HG03060 (cell line): ENCODE data around the gene ALDH1A3.
A peak's percentile ranks its signal among the peaks of the same experiment; 100 is the strongest.

Experiments
- ATAC-seq: cut with Tn5 transposase; IDR thresholded peaks from one replicate; pipeline ENCODE4 v1.9.1; 2021; ENCODE audit warnings: low read depth, moderate number of reproducible peaks; ENCODE audit not compliant: unreplicated experiment

Gene ALDH1A3

DNA sequence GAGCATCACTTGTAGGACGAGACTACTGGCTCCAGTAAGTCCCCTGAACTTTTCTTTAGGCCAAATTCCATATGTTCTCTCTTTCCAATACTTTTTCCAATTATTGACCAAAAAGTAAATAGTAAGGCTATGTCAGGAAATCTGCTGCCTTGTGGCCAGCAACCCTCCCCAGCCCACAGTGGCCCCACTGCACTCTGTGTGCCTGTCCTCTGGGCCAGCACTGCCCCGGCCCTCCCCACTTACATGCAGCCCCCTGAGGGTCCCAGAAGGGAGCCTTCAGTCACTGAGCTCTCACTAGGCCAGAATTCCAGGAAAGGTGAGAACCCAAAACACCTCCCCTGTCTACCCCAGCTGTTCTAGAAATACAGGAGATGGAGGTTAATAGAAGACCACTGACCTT is 21.3 kb upstream of the ALDH1A3 start:
- ATAC-seq, result no peak

DNA sequence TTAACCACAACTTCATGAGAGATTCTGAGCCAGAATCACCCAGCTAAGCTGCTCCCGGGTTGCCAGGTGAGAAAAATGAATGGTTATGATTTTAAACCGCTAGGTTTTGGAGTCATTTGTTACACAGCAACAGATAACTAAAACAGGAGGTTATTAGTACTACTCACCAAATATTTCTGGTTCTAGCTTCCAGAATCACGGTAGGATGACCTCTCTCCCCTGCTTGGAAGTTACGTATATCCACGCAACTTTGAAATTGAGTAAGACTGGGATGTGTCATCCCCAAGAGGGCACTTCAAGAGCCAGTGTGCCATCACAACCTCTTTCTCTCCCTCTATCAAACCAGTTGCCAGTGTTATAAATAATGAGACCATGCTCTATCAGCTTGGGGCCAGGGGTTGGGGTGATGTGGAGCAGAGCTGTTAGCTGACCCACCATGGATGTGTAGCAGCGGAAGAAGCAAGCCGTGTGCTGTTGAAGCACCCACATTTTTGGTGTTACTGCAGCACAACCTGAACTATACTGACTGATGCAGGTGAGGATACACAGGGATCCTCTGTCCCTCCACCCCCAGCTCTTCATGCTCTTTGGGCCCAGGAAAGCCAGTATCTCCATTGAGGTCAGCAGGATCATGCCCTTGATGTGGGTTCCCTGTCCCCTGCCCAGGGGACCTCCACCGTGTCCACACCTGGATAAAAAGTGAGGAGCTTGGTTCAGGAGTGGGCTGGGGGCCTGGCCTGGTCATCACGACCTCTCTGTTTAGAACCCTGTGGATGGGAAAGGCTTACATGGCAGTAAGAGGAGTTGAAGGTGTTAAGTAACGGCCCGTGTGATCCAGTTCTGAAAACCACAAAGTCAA is 19.4 kb upstream of the ALDH1A3 start:
- no peak for ATAC-seq

DNA sequence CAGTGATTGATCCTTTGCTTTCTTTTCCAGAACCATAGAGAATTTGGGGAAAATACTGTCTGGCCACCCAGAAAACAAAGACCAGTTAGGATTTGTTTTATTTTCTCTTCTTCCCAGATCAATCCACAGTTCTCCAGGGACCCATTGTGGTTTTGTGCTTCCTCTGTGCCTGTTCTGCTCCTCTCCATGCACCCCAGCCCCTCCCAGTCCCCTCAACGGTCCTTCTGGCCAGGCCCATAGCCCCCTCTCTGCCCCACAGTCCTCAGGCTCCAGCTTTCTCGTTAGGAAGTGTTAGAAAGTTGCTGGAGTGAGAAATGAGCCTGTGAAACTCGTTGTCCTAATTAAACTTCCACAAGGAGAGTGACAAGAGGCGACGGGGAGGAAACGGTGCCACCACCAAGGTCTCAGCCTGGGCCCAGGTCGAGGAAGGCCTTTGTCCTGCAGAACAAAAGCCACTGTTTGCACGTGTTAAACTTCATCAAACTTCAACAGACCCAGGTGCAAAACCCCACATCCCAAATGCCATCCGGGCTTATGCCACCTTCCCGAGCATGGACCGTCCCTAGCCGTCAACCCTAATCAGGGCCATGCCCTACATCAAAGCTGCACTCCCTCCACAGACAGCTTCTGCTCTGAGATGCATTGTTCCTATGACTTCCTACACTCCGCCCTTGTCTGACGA is 18.7 kb upstream of the ALDH1A3 start:
- ATAC-seq, result no peak

DNA sequence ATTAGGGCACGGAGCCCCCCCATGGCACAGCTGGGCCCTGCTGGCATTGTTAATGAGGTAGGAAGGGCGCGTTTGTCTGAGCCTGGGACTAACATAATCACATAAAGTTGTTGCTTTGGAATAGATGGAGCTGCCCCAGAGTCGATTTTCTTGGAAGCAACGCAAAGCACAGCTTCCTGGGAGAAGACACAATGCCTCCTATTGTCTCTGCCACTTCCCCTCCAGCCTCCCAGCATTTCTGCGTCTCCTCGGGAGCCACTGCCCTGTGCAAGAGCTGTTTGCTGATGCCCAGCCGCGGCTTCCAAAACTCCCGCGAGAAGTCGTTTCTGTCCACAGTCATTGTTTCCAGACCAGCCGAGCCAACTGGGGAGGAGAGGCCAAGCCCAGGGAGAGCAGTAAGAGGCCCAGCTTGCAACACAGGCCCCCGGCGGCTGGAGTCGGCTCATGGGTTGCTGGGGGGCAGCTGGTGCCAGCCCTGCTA is 18.1 kb upstream of the ALDH1A3 start:
- ATAC-seq, result no peak

DNA sequence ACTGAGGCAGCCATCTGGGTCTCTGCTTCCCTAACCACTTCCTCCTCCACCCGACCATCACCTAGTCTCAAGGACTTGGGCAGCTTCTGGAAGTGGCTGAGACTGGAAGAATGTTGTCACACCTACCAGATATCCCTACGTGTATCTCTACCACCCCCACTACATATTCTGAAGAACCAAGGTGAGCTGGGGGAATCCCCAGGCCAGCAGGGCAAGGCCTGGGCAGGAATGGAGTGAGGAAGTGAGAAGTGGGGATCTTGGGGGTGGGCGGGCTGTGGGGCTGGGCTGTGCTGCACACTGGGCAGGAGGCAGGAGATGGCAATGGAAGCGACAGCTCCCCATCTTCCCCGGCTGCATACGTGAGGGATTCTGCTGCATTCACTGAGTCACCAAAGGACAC is 17.5 kb upstream of the ALDH1A3 start:
- ATAC-seq, result no peak

DNA sequence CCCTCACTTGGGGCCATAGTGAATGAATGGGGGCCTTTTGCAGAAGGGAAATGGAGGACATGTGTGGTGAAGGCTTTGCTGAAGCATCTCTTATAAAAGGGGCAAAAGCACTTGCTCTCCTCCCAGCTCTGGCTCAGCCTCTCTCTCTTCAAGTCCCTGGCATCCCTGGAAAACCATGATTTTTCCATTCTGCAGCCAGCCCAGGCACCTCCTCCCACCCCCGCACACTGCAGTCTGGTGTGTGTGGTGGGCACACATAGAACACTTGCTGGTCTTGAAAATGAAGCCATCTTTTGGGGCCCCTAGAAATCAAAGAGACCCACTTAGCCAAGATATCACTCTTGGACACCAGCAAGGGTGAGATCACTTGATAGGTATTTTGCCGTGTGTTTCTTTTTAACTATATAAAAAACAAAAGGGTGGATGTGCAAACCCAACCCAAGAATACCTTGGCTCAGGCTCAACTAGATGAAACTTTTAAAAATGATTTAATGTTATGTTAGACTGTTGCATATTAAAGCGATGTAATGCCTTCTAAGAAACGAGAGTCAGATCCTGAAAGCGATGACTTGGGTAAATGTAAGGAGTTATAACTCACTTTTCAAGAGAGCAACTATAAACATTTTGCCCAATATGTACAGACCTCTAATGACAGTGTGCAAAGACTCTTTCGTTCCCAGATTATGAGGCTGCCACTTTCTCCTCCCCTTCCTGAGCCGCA is 16.4 kb upstream of the ALDH1A3 start:
- ATAC-seq, result no peak

DNA sequence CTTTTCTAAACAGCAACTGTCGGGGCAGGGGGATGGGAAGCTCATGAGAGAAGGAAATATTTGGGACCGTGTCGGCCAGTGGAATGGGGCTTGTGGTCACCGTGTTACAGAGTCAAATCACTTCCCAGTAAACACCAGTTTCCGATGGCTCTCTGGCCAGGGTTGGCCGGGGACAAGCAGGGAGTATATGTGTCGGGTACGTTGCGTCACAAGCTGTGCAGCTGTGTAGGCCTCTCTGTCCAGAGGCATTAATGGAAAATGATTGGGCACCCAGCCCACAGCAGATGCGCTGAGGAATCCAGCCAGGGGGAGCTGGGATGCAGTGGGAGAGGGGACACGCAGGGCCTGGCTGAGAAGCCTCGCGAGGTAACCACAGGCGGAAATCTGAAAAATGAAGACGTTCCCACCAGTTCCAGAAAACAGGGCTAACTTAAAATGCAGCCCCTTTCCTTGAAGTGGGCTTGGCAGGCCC is 15.8 kb upstream of the ALDH1A3 start:
- ATAC-seq, result no peak

DNA sequence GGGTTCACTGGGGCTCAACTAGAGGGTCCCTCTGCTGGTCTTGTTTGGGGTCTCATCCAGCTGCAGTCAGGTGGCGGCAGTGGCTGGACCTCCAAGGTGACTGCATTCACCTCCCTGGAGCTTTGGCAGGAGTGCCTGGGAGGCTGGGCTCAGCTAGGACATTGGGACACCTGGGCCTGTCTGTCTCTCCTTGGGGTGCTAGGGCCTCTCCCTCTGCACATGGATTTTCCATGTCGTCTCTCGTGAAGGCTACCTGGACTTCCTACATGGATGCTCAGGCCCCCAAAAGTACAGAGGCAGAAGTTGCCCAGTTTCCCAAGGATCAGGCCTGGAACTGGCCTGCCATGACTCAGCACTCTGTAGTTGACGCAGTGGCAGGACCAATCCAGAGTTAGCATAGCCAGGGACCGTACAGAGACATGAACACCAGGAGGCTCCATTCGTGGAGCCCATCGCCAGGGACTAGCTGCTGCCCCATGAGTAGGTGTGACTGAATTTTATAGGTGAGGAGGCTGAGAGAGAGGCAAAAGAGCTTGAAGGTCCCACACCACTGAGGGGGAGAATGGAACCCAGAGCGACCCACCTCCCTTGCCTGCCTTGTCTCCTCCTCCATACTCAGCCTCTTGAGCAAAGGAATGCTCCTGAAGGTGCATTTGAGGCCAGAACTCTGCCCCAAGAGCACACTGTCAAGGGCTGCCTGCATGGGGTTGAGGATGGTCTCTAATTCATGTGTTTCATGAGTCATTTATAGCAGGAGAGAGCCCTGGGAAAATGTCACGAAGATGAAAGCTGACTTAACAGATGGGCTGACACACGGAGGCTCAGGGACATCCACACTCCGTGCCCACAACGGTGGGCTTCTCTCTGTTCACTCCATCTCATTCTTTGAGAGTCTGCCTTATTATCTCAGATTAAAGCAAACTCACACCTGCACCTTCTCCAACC is 13.0 kb upstream of the ALDH1A3 start:
- ATAC-seq, result no peak

DNA sequence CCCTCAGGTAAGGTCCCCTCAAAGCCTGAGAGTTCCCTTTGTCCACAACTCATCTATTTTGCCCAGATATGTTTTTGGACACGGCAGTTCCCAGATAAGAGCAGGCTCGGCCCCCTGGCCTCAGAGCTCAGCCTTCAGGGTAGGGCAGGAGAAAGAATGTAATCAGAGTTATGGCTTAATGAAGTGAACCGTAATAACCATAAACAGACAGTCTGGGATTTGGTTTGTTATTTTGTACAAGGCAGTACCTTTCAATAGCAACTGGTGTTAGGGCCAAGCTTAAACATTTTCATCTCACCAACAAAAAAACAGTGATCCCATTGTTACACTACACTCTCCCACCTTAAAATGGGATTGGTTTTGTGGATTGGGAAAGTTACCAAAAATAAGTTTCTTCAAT is 12.2 kb upstream of the ALDH1A3 start:
- no peak for ATAC-seq

DNA sequence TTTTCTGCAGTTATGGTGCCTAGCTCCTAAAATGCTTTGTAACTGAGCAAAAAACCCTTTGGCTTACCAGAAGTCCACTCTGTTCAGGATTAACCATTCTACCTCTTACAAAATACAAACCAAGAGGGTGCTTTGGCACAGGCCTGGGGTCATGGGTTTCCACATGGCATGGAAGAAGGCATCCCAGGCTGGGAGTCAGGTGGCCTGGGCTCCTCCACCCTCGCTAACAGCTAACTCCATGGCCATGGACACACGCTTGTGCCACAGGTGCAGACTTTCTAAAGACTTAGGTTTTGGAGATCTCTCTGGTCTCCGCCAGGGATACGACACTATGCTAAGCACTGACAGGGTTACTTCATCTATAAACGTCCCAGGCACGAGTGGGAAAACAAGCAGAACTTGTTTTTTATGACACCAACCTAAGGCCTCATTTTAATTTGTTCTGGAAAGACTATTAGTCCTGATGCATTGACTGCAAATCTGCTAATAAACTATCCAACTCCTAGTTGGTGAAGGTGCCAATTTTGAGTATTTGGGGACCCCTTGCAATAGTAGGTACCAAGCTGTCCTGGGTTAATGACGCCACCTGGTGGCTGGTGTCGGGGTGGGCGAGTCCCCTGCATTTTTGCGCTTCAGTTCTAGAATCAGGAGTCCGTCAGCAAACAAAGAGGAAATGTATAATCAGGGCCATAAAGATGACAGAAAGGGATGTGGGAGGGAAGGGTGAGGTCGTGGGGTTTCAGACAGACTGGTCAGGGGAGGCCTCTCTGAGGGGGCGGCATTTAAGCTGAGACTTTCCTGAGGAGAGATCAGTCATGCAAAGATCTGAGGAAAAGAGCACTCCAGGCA is 10.3 kb upstream of the ALDH1A3 start:
- ATAC-seq, result no peak

DNA sequence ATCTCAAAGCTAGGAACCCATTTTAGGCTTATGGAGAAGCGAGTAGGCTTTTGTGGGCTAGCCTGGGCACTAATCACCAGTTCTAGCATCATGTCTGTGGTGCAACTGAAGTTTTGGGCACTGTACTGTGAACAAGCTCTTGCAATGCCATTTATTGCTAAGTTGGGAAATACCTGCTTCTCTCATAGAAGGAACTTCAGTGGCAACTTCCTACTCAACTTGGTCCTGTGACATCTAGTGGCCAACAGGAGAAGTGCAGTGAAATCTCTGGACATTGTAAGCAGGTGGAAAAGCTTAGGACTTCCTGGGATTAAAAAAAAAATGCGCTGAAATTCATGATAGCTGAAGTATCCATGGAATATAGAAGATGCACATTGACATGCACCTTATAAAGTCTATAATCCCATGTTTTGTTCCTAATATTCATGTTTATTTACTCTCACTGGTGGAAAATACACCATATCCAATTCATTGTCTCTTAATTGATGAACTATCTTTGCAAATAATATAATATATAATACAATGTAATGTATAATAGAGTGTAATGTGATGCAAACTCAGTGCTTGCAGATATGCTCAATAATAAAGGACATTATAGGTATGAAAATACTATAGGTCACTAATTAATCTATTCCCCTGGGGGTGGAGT is 6.5 kb upstream of the ALDH1A3 start:
- ATAC-seq, result peak; percentile 69

DNA sequence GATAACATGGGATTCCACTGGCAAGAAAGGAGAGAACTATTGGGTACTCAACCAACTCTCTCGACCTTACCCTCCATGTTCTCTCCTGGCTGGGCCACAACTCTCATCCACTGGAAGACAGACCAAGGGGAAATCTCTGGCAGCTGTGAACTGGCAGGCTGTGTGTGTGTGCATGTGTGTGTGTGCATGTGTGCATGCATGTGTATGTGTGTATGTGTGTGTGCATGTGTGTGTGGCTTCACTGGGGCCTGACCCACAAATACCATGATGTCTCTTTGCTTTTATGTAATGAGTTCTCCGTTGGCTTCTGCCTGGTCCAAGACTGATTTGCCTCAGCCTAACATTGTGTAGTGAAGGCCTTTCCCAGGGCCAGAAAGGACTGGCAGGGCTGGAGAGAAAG is 4.1 kb upstream of the ALDH1A3 start:
- ATAC-seq, result no peak

DNA sequence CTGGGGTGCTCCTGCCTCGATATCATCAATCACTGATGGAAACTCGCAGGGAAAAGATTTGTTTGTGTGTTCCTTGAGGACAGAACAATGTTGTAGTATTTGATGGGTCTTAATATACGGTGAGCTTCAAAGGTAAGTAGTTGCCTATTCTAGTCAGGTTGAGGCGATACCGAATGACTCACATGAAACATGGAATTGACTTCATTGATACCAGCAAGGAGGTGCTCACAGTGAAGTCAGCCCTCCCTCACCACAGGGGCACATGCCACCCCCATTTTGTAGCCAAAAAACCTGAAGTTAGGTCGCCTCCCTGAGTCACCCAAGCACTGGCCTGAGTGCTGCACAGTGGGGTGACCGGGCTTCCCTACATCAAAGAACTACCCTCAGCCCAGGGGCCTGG is 3.7 kb upstream of the ALDH1A3 start:
- ATAC-seq, result no peak

DNA sequence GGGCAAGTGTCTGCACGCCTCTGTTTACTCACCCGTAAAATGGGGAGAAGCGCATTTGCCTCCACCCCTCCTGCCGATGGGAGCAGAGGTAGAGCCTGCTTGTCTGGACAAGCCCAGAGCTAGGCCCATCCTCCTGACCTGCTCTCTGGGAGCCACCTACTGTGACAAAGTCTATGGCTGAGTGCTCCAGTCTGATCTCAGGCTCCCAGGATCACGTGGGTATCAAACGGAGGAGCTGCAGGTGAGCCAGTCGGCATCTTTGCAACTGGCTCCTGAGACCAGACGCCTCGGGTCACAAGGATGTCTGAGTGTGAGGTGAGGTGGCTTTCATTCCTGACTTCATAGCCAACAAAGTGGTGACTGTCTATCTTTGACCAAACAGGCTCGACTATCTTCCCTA is 2.1 kb upstream of the ALDH1A3 start:
- no peak for ATAC-seq

DNA sequence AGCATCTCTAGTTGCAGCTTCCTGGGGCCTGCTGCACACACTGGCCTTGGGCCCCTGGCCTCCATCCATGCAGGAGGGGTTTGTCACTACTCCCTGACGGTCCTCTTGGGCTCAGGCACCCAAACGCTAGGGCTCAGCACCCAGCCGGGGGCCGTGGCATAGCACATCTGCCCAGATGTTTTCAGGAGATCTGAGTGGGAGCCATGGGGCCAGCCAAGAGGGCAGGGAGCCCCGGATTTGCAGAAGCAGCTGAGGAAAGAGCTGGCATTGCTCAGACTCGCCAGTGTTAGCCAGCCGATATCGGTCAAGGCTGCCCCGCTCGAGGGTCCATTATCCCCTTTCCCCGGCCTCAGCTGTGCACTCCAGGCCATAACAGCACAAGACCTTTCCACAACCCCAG is 1.5 kb upstream of the ALDH1A3 start:
- ATAC-seq, result no peak

DNA sequence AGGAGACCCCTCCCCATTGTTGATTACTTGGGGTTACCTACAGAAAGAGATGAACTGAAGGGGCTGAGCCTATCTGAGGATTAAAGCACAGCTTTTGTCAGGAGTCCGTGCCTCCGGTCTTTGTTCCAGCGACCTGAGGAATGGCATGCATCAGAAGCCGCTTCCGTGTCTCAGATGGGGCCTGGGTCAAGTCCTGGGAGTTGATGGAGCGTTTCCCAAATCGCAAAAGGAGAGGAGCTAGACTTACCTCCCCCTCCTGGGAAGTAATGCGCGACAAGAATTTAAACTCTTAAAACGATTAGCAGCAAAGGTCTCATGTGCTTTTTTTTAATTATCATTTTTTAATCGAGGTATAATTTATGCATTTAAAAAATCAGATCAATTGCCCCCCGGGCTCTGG is 983 bp upstream of the ALDH1A3 start:
- no peak for ATAC-seq

DNA sequence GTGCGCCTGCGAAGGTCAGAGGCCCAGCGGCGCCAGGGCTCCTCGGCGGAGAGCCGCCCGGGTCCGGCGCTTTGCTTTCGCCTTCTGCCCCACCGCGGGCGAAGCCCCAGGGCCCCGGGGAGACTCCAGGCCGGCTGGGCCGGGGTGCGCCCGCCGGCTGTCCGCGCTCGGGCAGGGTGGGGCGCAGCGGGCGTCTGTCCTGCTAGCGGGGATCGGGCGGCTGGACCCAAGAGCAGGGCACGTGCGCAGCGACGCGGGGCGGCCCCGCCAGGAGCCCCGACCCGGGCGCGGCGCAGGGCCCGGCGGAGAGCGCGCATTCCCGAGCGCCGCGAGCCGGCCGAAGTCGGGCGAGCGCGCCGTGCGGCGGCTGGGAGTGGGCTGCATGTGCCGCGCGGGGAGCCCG is 569 bp upstream of the ALDH1A3 start:
- no peak for ATAC-seq

DNA sequence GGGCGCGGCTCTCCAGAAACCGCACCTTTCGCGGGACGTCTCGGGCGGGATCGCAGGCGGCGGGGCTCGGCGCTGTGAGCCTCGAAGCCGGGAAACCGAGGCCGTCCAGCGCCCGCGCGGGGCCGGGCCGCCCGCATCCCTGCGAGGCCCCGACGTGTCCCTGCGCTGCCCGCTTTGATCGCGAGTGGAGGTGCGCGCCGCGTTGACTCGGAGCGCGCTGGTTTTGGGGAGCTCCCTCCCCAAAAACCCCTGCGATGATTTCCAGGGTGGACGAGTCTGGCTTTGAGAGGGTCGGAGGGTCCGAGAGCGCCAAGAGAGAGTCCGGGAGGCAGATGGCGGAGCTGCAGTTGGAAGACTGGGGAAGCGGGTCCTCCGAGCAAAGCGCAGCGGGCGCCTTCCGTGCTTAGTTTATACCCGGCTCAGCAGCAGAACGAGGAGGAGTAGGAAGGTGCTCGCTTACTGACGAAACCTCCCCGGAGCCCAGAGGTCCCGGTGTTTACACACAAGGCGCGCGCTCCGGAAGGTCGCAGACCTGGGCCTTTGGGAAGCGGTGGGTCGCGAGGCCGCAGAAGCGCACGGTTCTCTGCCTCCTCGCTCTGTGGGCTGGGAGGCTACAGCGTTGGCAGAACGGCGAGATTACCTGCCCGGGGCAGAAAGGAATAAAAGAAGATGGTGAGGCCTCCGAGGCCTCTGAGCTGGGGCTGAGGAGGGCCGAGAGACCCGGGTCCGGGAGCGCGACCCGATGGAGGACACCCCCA is 687 bp downstream of the ALDH1A3 start:
- ATAC-seq, result no peak
